Measurements from ENCODE around the gene CDIP1.

CDIP1 gene

DNA sequence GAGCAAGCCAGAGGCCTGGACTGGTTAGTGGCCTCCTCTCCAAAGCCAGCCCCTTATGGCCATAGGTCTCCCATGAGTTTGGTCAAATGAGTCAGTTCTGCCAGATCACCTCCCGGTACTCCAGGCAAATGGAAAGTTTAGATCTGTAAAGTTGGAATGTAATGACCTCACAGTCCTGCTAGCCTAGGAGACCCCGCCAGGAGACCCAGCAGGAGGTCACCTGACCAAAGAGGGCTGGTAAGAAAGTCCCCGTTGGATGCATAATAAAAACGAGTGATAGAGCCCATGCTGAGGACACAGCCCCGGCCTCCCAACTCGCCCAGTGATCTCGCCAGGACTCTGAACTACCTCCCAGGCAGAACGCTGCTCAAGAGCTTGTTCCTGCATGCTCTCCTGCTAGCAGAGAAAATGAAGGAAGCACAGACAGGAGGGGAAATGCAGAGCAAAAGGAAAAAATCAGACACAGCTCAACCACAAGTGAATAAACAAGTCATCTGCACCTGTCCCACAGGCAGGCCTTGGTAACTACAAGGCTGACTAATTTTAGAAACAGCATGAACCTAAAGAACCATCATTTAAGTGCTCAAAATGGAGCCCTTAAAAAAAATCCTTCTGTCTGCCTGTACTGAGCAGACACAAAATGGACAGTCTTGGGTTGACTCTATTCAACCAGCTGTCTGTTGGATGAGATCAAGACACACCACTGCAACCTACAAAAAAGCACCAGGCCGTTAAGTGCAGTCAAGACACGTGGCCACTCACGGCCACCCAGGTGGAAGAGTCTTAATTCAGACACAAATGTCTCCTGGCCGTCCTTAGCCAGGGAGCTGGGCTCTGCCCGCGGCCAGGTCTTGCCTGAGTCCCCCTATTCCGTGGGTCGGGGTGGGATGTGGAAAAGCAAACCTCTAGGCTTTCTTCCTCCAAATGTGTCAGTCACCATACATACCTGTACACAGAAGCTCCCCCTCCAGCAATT is 9.2 kb downstream of the CDIP1 start:
- TF ChIP-seq POLR2AphosphoS5 (IDR thresholded peaks at IDR 0.05; ENCODE audit: low read depth, low read length) (no peak), TAF1 (IDR thresholded peaks at IDR 0.05; ENCODE audit: borderline replicate concordance, insufficient read depth, low read length) (no peak), FOXP2 (optimal IDR thresholded peaks at IDR 0.05; ENCODE audit: borderline replicate concordance, extremely low read depth, extremely low read length, insufficient read depth) (no peak), SIN3A (IDR thresholded peaks at IDR 0.05; ENCODE audit: borderline replicate concordance, insufficient read depth, low read length) (no peak)
- TF ChIP-seq, protein P1, sequence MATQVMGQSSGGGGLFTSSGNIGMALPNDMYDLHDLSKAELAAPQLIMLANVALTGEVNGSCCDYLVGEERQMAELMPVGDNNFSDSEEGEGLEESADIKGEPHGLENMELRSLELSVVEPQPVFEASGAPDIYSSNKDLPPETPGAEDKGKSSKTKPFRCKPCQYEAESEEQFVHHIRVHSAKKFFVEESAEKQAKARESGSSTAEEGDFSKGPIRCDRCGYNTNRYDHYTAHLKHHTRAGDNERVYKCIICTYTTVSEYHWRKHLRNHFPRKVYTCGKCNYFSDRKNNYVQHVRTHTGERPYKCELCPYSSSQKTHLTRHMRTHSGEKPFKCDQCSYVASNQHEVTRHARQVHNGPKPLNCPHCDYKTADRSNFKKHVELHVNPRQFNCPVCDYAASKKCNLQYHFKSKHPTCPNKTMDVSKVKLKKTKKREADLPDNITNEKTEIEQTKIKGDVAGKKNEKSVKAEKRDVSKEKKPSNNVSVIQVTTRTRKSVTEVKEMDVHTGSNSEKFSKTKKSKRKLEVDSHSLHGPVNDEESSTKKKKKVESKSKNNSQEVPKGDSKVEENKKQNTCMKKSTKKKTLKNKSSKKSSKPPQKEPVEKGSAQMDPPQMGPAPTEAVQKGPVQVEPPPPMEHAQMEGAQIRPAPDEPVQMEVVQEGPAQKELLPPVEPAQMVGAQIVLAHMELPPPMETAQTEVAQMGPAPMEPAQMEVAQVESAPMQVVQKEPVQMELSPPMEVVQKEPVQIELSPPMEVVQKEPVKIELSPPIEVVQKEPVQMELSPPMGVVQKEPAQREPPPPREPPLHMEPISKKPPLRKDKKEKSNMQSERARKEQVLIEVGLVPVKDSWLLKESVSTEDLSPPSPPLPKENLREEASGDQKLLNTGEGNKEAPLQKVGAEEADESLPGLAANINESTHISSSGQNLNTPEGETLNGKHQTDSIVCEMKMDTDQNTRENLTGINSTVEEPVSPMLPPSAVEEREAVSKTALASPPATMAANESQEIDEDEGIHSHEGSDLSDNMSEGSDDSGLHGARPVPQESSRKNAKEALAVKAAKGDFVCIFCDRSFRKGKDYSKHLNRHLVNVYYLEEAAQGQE (IDR thresholded peaks at IDR 0.05; ENCODE audit: insufficient read depth in 1 of 2, low read depth in 2 of 2, low read length in 2 of 2): no peak

DNA sequence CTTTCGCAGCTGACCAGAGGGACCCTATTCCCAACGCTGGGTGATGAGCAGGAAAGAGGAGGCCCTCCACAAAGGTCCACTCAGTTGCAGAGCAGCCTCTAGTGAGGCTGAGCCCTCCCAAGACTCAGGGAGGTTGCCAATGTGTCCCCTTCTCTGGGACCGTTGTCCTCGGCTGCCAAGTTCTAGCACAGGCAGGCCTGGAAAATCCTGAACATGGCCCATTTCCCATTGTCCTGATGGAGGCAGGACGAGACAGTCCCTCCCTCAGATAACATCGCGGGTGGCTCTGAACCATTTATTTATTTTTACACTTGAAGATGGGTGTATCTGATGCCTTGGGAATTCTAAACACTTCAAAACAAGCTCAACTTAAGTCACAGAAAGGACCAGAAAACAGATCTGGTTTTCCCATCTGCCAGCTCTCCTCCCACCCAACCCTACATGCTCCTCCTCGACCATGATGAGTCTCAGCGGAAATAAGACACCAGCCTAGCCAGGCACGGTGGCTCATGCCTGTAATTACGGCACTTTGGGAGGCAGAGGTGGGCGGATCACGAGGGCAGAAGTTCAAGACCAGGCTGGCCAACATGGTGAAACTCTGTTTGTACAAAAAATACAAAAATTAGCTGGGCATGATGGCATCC is 12.8 kb downstream of the CDIP1 start:
- TF ChIP-seq, protein P1 (IDR thresholded peaks at IDR 0.05; ENCODE audit: insufficient read depth in 1 of 2, low read depth in 2 of 2, low read length in 2 of 2): no peak
- no peak for TF ChIP-seq POLR2AphosphoS5 (IDR thresholded peaks at IDR 0.05; ENCODE audit: low read depth, low read length)
- no peak for TF ChIP-seq SIN3A (IDR thresholded peaks at IDR 0.05; ENCODE audit: borderline replicate concordance, insufficient read depth, low read length)
- no peak for TF ChIP-seq FOXP2 (optimal IDR thresholded peaks at IDR 0.05; ENCODE audit: borderline replicate concordance, extremely low read depth, extremely low read length, insufficient read depth)
- no peak for TF ChIP-seq TAF1 (IDR thresholded peaks at IDR 0.05; ENCODE audit: borderline replicate concordance, insufficient read depth, low read length)

DNA sequence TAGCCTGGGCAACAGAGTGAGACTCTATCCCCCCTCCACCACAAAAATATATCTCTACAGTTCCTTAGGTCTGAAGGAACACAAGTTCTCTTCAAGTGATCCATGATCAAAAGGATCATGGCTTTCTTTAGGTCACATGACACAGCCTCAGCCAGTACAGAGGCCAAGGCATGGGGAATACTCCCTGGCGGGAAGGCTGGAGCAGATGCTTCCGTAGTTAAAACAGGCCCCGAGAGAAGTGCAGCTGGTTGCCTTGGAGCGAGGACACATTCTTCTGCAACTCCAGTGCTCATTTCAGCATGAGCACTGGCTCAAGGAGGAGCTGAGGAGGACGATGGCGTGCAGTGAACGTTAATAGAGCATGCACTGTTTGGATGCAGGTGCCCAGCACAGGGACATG is 13.5 kb downstream of the CDIP1 start:
- TF ChIP-seq FOXP2 (optimal IDR thresholded peaks at IDR 0.05; ENCODE audit: borderline replicate concordance, extremely low read depth, extremely low read length, insufficient read depth): no peak
- TF ChIP-seq TAF1 (IDR thresholded peaks at IDR 0.05; ENCODE audit: borderline replicate concordance, insufficient read depth, low read length): no peak
- TF ChIP-seq POLR2AphosphoS5 (IDR thresholded peaks at IDR 0.05; ENCODE audit: low read depth, low read length): no peak
- TF ChIP-seq SIN3A (IDR thresholded peaks at IDR 0.05; ENCODE audit: borderline replicate concordance, insufficient read depth, low read length): no peak
- TF ChIP-seq, protein P1 (IDR thresholded peaks at IDR 0.05; ENCODE audit: insufficient read depth in 1 of 2, low read depth in 2 of 2, low read length in 2 of 2): no peak

DNA sequence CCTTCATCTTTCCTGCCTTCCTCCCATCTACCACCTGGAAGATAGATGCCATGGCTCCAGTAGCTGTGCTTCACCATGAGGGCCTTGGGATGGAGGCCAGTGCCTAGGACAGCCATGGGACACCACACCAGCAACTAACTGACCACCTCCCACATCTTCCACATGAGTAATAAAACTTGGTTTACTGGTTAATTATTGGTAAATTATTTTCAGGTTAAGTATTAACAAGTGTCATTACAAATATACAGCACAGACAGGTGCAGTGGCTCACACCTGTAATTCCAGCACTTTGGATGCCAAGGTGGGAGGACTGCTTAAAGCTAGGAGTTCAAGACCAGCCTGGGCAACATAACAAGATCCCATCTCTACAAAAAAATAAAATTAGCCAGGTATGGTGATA is 14.0 kb downstream of the CDIP1 start:
- TF ChIP-seq TAF1 (IDR thresholded peaks at IDR 0.05; ENCODE audit: borderline replicate concordance, insufficient read depth, low read length) (no peak), FOXP2 (optimal IDR thresholded peaks at IDR 0.05; ENCODE audit: borderline replicate concordance, extremely low read depth, extremely low read length, insufficient read depth) (no peak), POLR2AphosphoS5 (IDR thresholded peaks at IDR 0.05; ENCODE audit: low read depth, low read length) (no peak), SIN3A (IDR thresholded peaks at IDR 0.05; ENCODE audit: borderline replicate concordance, insufficient read depth, low read length) (no peak)
- TF ChIP-seq, protein P1 (IDR thresholded peaks at IDR 0.05; ENCODE audit: insufficient read depth in 1 of 2, low read depth in 2 of 2, low read length in 2 of 2): no peak
